G401.6 (cell line): Measurements from ENCODE around the gene SNX18.
"Not testable (repeated sequence)": the region's sequence is repeated elsewhere in the genome, so short reads cannot be mapped to it uniquely, and the experiment has no call there.

Source experiments
- FAIRE-seq: peaks from 2 replicates; lab custom pipeline; 2012; peaks lifted over from hg19 to GRCh38; lab: Jason Lieb, UNC

Gene SNX18

DNA sequence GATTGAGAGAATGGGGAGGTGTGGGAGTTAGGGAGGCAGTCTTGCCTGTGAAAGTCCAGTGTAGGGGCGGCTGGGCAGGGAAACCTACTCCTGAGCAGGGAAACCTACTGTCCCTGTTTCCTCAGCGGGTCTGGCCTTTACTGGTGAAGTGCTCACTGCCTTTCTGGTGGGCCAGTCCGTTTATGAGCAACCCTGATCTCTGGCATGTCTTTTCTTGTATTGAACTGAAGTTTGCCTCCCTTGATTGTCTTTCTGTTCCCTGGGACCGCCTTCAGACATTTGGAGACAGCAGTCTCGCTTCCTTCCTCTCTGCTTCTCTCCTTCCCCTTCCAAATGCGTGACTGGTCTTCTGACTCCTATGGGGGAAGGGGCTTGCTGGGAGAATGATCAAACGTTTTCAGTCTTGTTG lies 2.9 kb downstream of the SNX18 start:
- FAIRE-seq = no peak

DNA sequence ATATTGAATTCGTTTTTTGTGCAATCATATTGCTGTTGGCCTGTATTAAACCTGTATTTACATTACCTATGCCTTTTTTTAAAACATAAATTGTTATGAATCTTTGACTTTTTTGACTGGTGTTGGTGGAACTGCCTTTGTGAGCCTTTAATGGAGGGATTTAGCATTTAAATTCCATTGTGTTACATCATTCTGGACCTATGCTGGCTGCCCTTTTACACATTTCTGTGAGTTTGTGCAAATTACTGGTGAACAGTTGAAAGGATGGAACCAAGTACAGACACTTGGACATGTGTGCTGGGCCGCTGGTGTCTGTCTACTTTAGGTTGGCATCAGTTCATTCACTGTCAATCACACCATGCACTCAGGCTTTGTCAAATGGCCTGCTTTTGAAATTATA lies 3.4 kb downstream of the SNX18 start:
- no peak for FAIRE-seq

DNA sequence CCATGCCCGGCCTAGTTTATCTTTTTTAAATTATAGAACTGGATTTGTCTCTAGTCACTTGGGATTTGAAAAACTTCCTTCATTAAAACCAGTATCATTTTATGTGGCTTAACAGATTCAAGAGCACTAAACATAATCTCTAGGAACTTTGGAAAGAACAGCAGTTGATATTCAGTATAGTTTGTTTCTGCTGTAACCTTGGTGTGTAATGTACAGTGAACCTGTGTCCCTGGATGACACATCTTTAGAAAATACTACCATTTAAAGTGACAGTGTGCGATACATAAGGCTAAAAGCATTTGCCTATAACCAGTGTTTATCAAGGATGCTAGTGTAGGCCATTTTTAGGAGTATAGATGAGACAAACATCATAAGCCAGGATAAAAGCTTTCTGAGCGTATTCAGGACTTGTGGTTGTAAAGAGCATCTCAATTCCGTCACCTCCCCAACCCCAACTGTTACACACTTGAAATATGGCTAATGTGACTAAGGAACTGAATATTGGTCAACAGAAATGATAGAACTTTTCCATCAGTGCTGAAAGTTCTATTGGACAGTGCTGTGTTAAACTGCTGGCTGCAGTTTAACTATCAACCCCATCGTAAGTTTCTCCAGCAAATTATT lies 4.4 kb downstream of the SNX18 start:
- FAIRE-seq = no peak

DNA sequence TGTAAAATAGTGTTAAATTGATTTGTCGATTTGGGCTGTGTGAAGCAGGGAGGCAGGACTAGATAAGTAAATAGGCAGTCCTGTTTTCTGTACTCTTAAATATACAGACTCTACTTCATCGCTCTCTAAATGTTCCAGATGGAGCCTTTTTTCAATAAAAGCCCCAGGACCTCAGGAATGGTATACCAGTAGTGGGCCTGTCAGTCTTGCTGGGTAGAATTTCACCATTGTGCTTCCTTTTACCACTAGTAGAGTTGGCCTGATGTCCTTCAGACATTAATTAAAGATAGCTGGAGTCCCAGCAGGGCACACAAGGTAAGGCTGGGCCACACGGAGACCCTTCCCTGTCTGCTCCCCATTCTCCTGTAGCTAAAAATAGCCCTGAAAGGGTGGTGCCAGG lies 6.0 kb downstream of the SNX18 start:
- FAIRE-seq = no peak

DNA sequence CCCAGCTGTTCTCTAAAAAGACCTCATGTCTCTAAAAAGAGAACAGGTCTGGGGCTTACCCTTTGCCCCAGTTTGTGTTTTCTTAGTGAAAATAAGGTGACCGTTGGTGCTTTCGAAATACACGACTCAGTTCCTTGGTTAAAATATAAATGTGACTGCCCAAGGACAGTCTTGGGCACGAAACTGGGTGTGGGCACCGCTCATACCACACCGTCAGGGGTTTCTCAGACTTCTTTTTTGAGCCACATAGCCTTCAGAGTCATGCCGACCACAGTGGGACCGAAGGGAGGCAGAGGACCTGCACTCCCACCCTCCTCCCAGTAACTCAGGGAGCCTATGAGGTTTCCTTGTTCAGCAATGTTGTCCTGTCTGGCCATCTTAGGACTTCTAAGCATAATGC lies 6.5 kb downstream of the SNX18 start:
- no peak for FAIRE-seq

DNA sequence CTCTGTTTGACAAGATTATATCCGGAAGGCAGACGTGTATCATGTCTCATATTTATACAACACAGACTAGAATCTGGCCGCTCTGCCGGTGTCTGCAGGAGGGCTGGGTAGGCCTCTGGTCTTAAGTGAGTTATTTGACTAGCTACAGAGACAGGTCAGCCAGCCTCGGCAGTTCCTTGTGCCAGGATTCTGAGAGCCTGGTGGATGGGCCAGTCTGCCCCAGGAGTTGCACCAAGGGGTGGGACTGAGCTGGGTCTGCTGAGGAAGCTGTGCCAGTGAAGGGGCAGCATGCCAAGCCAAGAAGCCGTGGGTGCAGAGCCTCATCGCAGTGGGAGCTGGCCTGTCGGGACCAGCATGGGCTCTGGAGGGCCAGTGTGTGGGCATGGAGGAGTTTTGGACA lies 7.1 kb downstream of the SNX18 start:
- FAIRE-seq = no peak

DNA sequence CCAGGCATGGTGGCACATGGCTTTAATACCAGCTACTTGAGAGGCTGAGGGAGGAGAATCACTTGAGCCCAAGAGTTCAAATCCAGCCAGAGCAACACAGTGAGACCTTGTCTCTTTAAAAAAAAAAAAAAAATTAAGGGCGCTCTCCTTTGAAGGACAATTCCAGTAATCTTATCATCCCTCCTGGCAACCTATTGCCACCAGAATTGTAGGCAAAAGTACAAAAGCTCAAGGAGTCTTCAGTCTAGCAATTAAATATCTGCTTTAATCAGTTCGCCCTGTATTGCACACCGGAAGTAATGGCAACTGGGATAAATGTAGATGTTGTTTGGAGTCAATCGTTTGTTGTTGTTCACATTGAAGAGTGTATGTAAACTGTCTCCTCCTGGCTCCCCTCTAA lies 7.7 kb downstream of the SNX18 start:
- no peak for FAIRE-seq

DNA sequence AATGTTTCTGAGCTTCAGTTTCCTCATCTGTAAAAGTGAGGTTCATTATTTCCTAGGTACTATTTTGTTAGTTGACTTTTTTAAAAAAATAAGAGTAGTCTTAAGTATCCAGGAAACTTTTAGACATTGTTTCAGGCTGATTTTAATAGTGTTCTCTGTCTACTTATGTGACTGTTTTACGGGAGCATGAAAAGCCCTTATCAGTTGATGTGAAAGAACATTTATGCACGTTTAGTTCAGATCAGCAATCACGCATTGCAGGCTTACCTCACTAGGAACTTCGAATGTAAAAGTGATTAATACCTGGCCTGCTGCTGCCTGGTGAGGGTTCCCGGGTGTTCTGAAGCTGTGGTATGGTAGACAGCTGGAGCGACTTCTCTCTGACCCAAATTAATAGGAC lies 8.1 kb downstream of the SNX18 start:
- FAIRE-seq = no peak

DNA sequence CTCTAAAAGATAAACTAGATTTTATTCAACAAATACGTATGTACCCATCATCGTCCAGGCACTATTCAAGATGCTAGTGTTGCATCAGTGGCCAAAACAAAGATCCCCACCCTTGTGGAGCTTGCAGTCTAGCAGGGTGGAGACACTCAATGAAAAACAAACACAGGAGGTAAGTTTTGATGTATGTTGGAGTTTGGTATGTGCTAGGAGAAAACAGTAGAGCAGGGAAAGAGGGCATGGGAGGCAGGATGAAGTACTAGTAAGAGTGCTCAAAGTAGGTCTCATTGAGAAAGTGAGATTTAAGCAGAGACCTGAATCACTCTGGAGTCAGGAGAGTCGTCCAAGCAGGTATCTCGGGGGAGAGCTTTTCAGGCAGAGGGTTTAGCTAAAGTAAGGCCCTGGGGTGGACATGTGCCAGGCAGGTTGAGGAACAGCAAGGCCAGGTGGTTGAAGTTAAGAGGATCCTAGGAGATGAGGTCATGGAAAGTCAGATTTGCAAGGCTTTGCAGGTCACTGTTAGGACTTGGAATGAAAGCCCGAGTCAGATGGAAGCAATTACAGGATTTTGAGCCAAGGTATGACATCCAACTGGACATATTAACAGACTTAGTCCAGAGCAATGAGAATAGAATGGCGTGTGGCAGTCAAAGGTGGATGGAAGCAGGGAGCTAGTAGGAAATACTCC lies 9.2 kb downstream of the SNX18 start:
- no peak for FAIRE-seq

DNA sequence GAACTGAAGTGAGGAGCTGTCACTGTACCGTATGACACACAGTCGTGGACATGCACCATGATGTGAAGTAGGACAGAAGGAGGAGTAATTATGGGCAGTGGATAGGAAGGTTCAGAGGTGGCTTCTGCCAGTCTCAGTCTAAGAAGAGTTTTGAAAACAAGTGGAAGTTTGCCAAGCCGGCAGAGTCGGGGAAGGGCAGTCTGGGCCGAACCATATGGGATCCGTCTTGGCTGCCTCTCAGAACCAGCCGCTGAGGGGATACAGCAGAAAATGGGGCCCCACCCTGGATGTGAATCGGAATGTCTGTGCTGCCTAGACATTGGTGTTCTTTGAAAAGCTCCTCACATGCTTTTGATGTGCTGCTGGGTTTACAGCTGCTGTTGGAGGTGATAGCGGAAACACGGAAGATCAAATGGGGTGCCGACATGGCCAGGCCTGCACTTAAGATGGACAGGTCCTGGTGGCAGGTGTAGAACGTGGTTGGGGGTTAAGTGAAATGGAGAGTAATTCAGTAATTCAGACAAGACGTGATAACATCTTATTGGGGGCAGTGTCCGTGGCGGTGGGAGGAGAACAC lies 11.2 kb downstream of the SNX18 start:
- FAIRE-seq = no peak

DNA sequence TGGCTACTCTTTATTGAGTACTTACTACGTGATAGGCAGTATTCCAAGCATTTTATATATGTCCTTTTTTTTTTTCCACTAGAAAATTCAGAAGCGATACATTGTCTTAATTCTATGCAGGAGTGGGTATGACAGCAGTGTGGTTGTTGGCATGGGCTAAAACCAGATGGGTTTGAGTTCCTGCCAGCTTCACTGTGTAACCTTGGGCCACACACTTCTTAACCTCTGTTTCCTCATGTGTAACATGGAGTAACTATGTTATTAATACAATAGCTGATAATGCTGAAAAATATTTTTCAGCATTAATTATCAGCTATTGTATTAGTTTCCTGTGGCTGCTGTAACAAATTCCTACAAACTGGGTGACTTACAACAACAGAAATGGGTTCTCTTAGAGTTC lies 12.0 kb downstream of the SNX18 start:
- no peak for FAIRE-seq

DNA sequence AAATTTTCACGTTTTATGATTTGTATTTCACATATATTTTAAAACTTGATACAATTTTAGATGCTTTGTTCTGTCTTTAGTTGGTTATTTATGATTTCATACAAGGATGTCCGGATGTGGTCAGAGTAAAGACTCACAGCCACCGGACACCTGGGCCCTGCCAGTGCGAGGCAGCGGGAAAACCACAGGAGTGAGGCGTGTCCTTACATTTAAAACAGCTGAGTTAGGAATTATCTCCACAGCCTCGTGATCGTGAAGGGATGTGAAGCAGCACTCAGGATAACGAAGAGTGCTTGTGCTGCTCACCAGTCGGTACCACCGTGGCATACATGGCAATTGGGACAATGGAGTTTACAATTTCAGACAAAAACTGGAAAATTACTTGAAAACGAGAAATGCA lies 14.0 kb downstream of the SNX18 start:
- no peak for FAIRE-seq

DNA sequence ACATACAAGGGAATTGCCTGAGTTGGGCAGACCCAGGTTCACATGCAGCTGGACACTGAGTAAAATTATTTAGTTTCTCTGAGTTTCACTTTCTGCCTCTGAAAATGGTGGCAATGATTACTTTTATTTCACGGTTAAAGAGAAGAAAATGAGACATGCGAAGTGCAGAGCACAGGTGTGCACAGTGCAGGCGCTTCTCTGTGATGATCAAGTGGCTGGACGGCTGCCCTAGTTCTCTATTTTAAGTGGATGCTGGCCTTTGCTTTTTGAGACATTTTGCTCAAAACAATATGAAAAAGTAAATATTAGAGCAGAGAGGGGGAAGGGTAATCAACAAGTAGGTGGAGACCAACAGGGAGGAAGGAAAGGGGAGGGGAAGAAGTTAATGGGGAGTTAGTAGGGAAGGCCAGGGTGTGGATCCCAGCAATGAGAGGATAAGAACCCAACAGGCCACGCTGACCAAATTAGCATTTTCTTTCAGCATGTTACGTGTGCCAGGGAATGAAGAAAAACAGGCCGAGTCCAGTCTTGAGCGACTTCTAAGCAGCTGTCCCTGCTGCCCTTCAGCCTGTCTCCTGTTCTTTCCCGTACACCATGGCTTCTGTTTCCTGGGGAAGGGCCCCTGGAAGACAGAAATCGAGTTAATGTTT lies 16.1 kb downstream of the SNX18 start:
- no peak for FAIRE-seq

DNA sequence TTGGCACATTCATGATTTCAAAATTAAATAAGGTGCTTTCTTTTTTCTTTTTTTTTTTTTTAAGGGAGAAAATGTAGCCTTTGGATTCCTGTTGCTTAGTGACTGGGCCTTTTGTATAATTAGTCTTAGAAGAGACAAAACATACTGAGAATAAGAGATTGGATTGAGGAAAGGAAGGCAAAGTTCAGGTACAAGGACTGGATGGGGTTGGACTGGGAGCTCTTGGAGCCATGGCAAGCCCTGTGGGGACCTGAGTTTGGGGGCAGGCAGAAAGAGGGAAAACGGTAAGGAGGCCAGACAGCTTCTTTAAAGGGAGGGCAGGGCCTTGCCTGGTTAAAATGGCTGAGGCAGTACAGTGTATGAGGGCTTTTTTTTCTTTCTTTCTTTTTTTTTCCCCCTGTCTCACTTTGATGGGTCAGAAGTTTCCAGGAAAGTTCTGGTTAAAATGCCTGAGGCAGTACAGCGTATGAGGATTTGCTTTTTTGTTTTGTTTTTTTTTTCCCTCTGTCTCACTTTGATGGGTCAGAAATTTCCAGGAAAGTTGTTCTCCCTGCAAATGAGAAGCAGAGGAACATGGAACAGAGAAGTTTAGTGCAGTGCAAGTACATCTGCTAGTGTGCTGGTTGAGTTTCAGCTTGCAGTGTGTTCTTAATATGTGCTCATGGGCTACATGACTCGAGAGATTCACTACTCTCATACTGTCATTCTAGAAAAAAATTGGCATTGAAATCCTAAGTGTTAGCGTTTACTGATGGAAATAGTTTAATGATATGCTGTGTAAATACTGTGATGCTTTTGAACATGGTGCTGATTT lies 16.8 kb downstream of the SNX18 start:
- no peak for FAIRE-seq

DNA sequence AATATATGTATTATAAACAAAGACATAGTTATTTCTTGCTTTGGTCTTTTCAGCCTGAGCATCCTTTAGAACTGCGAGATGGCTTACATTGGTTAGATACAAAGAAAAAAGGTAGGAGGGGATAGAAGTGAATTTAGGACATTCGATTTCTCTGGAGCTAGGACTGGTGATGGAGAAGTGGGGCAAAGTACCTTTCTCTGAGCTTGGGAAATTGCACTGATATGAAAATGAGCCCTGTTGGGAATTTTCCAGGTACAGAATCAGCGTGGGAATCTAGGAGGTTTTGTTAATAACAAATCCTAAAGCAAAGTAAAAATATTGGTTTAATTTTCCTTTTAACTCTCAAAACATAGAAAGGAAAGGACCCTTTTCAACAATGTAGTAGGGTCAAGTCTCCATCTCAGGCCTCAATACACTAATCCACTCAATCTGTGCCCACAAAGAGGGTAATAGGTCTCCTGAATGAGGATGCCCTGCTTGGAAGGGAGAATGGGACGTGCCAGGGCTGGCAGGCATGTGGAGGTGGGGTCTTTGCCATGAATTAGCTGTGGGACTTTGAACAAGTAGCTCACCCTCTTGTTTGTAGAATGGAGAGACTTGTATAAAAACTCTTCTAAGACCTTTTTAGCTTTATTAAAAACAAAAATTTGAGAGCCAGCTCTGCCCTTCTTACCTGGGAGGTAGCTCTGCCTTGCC lies 17.7 kb downstream of the SNX18 start:
- no peak for FAIRE-seq

DNA sequence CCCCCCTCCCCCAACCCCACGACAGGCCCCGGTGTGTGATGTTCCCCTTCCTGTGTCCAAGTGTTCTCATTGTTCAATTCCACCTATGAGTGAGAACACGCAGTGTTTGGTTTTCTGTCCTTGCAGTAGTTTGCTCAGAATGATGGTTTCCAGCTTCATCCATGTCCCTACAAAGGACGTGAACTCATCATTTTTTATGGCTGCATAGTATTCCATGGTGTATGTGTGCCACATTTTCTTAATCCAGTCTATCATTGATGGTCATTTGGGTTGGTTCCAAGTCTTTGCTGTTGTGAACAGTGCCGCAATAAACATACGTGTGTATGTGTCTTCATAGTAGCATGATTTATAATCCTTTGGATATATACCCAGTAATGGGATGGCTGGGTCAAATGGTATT lies 18.8 kb downstream of the SNX18 start:
- not testable (repeated sequence) for FAIRE-seq

DNA sequence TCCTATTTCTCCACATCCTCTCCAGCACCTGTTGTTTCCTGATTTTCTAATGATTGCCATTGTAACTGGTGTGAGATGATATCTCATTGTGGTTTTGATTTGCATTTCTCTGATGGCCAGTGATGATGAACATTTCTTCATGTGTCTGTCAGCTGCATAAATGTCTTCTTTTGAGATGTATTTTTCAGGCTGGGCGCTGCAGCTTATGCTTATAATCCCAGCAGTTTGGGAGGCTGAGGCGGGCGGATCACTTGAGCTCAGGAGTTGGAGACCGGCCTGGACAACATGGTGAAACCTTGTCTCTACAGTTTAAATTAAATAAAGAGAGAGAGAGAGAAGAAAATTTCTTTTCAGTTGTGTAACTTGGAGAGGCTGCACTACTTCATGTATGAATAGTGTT lies 19.3 kb downstream of the SNX18 start:
- FAIRE-seq = not testable (repeated sequence)

DNA sequence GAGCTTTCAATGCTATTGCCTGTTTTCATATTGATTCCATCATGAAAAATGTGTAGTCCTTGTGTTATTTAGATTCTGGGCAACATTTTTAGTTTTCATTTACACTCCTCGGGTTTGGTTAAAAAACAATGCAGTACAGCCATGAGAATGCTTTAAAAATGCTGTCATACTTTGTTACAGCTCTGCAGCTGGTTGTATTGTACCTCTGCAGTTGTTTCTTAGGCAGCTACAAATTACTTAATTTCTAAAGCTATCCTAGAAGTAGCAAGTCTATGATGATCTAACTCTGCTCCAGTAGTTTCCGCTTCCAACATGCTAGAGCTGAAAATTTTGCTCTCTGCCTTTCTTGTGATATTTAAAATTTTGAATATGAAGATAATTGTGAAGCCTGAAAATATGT lies 20.2 kb downstream of the SNX18 start:
- FAIRE-seq = no peak

DNA sequence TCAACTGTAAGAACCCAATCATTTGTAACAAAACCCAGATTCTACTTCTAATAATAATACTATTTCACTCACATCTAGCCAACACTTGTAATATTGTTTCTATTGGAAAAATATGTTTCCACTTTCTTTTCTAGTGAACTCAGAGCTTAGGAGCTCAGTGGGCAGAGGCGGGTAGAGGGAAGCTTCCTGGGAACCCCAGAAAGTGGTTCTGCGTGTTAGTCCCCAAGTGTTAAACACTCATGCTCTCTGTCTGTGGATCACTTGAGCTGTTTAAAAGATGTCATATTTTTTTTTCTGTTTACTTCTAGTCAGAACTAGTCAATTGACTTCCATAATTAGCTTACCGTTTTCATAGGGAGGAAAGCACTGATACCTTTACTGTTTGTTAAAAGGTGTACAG lies 20.6 kb downstream of the SNX18 start:
- no peak for FAIRE-seq

DNA sequence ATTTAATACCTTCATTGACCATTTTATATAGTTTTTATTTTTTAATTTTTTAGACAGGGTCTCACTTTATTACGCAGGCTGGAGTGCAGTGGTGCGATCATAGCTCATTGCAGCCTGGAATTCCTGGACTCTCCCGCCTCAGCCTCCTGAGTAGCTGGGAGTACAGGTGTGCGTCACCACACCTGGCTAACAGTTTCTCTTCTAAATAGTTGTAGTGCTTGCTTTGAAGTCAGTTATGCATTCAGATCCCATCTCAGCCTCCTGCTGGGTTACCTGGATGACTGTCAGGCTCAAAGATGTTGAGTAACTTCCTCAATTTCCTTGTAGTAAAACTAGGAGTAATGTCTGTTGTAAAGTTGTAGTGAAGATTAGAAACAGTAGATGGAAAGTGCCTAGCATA lies 21.4 kb downstream of the SNX18 start:
- no peak for FAIRE-seq

DNA sequence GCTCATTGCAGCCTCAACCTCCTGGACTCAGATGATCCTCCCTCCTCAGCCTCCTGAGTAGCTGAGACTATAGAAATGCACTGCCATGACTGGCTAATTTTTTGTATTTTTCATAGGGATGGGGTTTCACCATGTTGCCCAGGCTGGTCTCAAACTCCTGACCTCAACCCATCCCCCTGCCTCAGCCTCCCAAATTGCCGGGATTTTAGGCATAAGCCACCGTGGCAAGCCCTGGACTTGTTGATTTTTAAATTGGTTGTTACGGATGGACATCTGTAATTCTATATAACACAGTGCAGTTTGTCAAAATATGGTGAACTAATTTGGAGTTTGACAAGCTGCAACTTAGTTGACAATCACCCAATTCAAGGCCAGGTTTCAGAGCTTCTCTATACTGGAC lies 22.7 kb downstream of the SNX18 start:
- FAIRE-seq = no peak
